ENCODE results near the gene ARHGAP26. TPM values are rescaled to one million over a fixed set of nuclear protein-coding genes. Genes with fewer than 3 reads are reported as not detected.
A peak's percentile ranks its signal among the peaks of the same experiment; 100 is the strongest.

ARHGAP26 gene
- total and polyA plus RNA-seq, 2 donors, result 15.1 to 16.2 TPM

DNA sequence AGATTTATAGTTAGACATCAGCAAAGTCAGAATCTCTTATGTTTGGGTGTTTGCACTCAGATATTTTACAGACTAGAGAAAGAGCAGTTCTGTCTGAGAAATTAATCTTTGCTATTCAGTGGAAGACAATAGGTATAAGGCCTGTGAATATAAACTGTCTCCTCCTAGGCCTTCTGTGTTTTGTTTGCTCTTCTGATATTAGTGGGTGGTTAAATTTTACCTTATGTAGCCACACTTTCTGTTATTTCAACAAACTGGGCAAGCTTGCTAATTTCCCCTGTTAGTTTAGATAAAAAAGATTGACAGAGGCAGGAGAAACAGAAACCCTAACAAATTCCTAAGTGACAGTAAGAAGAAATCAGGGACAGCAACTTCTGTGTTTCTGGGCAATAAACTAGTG, 141.6 kb downstream of the ARHGAP26 start:
- H3K4me1 ChIP-seq (ENCODE audit: control insufficient read depth in 2 of 2, insufficient read depth in 2 of 2, low read length in 2 of 2), result peaks cover 7 to 12% of the 10 kb centered on the region in 2 donors
- H3K9me3 ChIP-seq (ENCODE audit: control insufficient read depth in 2 of 2, insufficient read depth in 1 of 2, low read length in 1 of 2), result no peaks in the 10 kb centered on the region
- peaks cover 15 to 37% of the 10 kb centered on the region in 2 donors for H3K36me3 ChIP-seq (ENCODE audit: control insufficient read depth in 2 of 2, insufficient read depth in 2 of 2, low read length in 1 of 2)
- H3K4me3 ChIP-seq (ENCODE audit: low read length in 2 of 2), result no peak overlapping the region
- no peaks in the 10 kb centered on the region for H3K27me3 ChIP-seq (ENCODE audit: control insufficient read depth in 2 of 2, insufficient read depth in 1 of 2, low read length in 1 of 2)
- DNase-seq (ENCODE audit: low read depth in 6 of 9, low spot score in 9 of 9), result no peak
- H3K27ac ChIP-seq (ENCODE audit: low read depth in 1 of 2, low read length in 1 of 2), result no peak overlapping the region

DNA sequence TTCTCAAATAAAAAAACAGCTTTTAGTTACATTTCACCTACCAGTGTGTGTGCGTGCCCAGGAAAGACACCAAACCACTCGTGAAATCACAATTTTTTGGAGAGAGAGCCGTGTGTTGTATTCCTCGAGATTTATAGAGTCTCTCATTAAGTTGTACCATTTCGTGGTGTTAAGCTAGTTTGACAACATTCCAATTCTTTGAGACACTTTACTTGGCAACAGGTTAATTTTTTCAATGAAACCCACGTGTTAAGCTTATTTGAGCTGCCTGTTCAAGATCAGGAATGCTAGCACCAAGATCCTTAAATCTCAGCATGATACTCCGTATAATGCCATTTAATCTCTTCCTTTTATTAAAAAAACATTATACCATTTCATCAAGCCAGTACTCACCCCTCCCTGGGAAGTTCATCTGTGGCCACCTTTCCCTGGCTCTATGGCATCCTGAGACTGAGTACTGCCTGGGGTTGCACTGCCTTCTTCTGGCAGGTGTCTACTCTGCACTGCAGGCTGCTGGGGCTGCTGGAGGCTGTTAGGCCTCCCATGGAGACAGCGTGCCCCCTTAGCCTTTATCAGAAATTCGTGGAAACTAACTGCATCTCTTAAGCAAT, 143.7 kb downstream of the ARHGAP26 start:
- H3K9me3 ChIP-seq (ENCODE audit: control insufficient read depth in 2 of 2, insufficient read depth in 1 of 2, low read length in 1 of 2), result no peaks in the 10 kb centered on the region
- H3K4me1 ChIP-seq (ENCODE audit: control insufficient read depth in 2 of 2, insufficient read depth in 2 of 2, low read length in 2 of 2), result peaks cover 0 to 4% of the 10 kb centered on the region in 2 donors
- no peak overlapping the region for H3K4me3 ChIP-seq (ENCODE audit: low read length in 2 of 2)
- H3K27me3 ChIP-seq (ENCODE audit: control insufficient read depth in 2 of 2, insufficient read depth in 1 of 2, low read length in 1 of 2), result no peaks in the 10 kb centered on the region
- H3K27ac ChIP-seq (ENCODE audit: low read depth in 1 of 2, low read length in 1 of 2), result no peak overlapping the region
- WGBS, result 96% methylated on average over 9 of the region's 9 CpGs
- DNase-seq (ENCODE audit: low read depth in 6 of 9, low spot score in 9 of 9), result no peak
- H3K36me3 ChIP-seq (ENCODE audit: control insufficient read depth in 2 of 2, insufficient read depth in 2 of 2, low read length in 1 of 2), result peaks cover 16 to 25% of the 10 kb centered on the region in 2 donors

DNA sequence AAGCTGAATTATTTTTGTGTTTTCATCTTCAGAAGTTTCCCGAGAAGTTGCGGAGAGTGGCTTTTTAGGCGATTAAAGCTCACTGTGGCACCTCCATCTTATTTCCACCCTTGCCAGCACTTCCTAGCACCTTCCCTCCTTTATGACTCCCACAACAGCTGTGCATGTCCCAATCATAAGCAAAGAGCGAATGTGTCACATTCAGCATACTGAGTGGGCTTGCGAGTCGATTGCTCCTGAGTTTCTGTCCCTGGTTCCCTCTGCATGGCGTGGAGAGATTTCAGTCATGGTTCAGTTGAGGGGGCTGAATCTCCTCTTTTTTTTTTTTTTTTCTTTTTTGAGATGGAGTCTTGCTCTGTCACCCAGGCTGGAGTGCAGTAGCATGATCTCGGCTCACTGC, 144.9 kb downstream of the ARHGAP26 start:
- Histone ChIP-seq H3K4me3 (ENCODE audit: low read length in 2 of 2) (no peak overlapping the region), H3K4me1 (ENCODE audit: control insufficient read depth in 2 of 2, insufficient read depth in 2 of 2, low read length in 2 of 2) (peaks cover 0 to 4% of the 10 kb centered on the region in 2 donors), H3K27me3 (ENCODE audit: control insufficient read depth in 2 of 2, insufficient read depth in 1 of 2, low read length in 1 of 2) (no peaks in the 10 kb centered on the region), H3K36me3 (ENCODE audit: control insufficient read depth in 2 of 2, insufficient read depth in 2 of 2, low read length in 1 of 2) (peaks cover 16 to 28% of the 10 kb centered on the region in 2 donors), H3K9me3 (ENCODE audit: control insufficient read depth in 2 of 2, insufficient read depth in 1 of 2, low read length in 1 of 2) (no peaks in the 10 kb centered on the region), H3K27ac (ENCODE audit: low read depth in 1 of 2, low read length in 1 of 2) (no peak overlapping the region)
- no peak for DNase-seq (ENCODE audit: low read depth in 6 of 9, low spot score in 9 of 9)
- 91% methylated on average over 8 of the region's 8 CpGs for WGBS

DNA sequence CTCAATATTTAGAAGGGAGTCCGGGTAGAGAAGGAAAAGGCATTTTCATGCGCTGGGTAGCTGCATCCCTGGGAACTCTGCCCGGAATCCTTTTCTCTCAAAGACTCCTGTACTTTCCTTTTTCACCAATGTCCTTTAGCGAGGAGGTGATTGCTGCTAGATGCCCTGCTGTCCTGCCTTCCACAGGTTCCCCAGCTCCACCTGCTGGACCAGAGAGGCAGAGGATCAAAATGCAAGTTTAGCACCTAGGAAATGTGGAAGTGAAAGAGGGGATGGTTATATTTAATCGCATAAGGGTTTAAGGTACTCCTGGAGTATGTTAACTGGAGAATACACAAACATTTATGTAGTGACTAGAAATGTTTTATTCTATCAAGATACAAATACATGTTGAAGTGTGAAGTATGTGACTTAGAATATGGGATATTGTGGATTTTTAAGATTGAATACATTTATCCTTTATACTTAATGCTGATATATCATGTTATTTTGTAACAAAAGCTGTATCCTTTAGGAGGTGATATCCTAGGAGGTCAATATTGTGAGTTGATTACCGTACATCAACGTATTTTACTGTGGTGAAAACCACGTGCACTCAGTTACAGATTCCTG, 145.7 kb downstream of the ARHGAP26 start:
- DNase-seq (ENCODE audit: low read depth in 6 of 9, low spot score in 9 of 9), result peak in 2 of 9 donors; percentile 14 to 37

DNA sequence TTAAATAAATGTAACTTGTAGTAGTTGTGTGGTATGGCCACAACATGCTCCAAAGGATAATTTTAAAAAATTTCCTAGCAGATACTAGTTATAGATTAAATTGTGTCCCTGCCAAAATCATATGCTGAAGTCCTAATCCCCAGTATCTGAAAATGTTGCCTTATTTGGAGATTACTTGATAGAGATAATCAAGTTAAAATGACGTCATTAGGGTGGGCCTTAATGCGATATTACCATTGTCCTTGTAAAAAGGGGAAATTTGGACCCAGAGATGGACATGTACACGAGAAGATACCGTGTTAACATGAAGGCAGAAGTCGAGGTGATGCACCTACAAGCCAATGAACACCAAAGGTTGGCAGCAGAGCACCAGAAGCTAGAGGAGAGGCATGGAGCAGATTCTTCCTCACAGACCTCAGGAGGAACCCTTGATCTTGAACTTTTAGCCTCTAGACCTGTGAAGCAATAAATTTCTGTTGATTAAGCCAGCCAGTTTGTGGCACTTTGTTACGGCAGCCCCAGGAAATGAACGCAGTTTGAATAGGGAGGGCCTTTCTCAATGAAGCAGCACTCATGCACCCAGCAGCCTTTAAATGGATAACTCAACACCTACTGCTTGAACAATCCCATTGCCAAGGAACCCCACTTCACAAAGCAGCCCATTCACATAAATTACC, 148.9 kb downstream of the ARHGAP26 start:
- Histone ChIP-seq H3K36me3 (ENCODE audit: control insufficient read depth in 2 of 2, insufficient read depth in 2 of 2, low read length in 1 of 2) (peaks cover 4 to 6% of the 10 kb centered on the region in 2 donors), H3K27ac (ENCODE audit: low read depth in 1 of 2, low read length in 1 of 2) (no peak overlapping the region), H3K4me1 (ENCODE audit: control insufficient read depth in 2 of 2, insufficient read depth in 2 of 2, low read length in 2 of 2) (peaks cover 0 to 4% of the 10 kb centered on the region in 2 donors), H3K9me3 (ENCODE audit: control insufficient read depth in 2 of 2, insufficient read depth in 1 of 2, low read length in 1 of 2) (no peaks in the 10 kb centered on the region), H3K27me3 (ENCODE audit: control insufficient read depth in 2 of 2, insufficient read depth in 1 of 2, low read length in 1 of 2) (no peaks in the 10 kb centered on the region), H3K4me3 (ENCODE audit: low read length in 2 of 2) (no peak overlapping the region)
- no peak for DNase-seq (ENCODE audit: low read depth in 6 of 9, low spot score in 9 of 9)
- WGBS, result 92% methylated on average over 7 of the region's 7 CpGs

More for the DNA sequence above, 145.7 kb downstream of the ARHGAP26 start:
- 93% methylated on average over 8 of the region's 8 CpGs for WGBS
- H3K9me3 ChIP-seq (ENCODE audit: control insufficient read depth in 2 of 2, insufficient read depth in 1 of 2, low read length in 1 of 2), result no peaks in the 10 kb centered on the region
- H3K4me3 ChIP-seq (ENCODE audit: low read length in 2 of 2), result no peak overlapping the region
- no peaks in the 10 kb centered on the region for H3K27me3 ChIP-seq (ENCODE audit: control insufficient read depth in 2 of 2, insufficient read depth in 1 of 2, low read length in 1 of 2)
- H3K27ac ChIP-seq (ENCODE audit: low read depth in 1 of 2, low read length in 1 of 2), result no peak overlapping the region
- peaks cover 15 to 24% of the 10 kb centered on the region in 2 donors for H3K36me3 ChIP-seq (ENCODE audit: control insufficient read depth in 2 of 2, insufficient read depth in 2 of 2, low read length in 1 of 2)
- peaks cover 0 to 4% of the 10 kb centered on the region in 2 donors for H3K4me1 ChIP-seq (ENCODE audit: control insufficient read depth in 2 of 2, insufficient read depth in 2 of 2, low read length in 2 of 2)

DNA sequence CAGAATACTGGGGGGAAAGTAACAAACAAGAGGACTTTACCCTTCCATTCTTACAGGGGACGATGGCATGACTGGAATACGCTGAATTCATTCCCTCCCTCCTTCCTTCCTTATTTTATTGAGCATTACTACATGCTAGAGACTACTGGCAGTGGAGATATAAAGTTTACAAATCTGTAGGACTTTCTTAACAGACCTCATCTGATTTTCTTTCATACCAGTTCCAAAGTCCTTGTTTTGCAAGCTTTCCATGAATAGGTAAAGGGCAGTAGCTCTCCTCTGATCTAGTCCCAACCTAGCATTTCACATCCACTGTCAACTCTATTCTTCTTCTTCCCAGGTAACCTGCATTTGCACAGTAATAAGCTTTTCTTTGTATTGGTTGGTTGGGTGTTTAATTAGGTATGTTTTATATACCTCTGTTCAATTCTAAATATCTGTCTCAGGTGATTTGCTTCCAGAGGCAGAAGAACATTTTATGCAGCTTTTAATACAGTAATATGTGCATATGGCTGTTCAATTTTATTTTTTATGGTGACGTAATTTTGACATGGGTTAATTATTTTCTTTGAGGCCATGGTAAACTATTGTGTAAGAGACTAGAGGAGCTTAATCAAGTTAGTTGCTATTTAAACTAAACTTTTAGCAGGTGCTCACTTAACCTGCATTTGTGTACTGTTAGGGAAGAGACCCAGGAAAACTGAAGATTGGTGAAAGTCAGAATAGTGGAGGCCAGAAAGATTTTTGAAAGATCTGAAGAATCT, 150.9 kb downstream of the ARHGAP26 start:
- H3K4me3 ChIP-seq (ENCODE audit: low read length in 2 of 2), result no peak overlapping the region
- WGBS, result over 99% methylated on average over 3 of the region's 3 CpGs
- H3K27me3 ChIP-seq (ENCODE audit: control insufficient read depth in 2 of 2, insufficient read depth in 1 of 2, low read length in 1 of 2), result no peaks in the 10 kb centered on the region
- H3K9me3 ChIP-seq (ENCODE audit: control insufficient read depth in 2 of 2, insufficient read depth in 1 of 2, low read length in 1 of 2), result no peaks in the 10 kb centered on the region
- H3K4me1 ChIP-seq (ENCODE audit: control insufficient read depth in 2 of 2, insufficient read depth in 2 of 2, low read length in 2 of 2), result no peaks in the 10 kb centered on the region
- peaks cover 3 to 4% of the 10 kb centered on the region in 2 donors for H3K36me3 ChIP-seq (ENCODE audit: control insufficient read depth in 2 of 2, insufficient read depth in 2 of 2, low read length in 1 of 2)
- no peak for DNase-seq (ENCODE audit: low read depth in 6 of 9, low spot score in 9 of 9)
- H3K27ac ChIP-seq (ENCODE audit: low read depth in 1 of 2, low read length in 1 of 2), result no peak overlapping the region

DNA sequence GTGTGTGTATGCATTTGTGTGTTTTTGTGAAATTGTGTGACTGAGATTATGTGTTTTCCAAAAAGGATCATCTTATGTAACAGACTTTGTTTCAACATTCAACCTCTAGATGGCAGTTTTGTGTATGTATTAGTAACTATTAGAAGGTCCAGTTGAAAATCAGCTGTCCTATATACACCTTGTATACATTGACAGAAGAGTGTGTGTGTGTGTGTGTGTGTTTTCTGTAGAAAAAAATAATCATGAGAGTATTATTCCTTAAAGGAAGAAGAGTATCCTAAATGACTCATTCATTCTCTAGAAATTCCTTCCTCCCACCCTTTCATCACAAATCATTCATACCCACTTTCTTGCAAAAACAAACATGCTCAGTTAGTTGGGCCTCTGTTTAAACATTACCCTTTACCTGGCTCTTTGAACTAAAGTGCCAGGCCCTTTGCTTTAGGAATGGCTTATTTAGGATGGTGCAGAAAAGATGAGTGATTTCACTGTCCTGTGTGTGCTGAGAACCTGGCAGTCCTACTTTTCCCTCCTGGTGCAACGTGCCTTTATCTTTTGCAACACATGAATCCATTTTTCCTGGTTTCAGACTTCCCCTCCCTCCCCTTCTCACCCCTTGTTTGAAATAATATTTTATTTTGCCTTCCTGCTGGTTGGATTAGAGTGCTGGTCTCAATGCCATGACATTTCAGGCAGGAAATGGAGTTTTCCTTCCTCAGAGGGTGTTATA, 152.2 kb downstream of the ARHGAP26 start:
- no peaks in the 10 kb centered on the region for H3K27me3 ChIP-seq (ENCODE audit: control insufficient read depth in 2 of 2, insufficient read depth in 1 of 2, low read length in 1 of 2)
- no peaks in the 10 kb centered on the region for H3K9me3 ChIP-seq (ENCODE audit: control insufficient read depth in 2 of 2, insufficient read depth in 1 of 2, low read length in 1 of 2)
- peaks cover 0 to 3% of the 10 kb centered on the region in 2 donors for H3K36me3 ChIP-seq (ENCODE audit: control insufficient read depth in 2 of 2, insufficient read depth in 2 of 2, low read length in 1 of 2)
- 97% methylated on average over 1 of the region's 1 CpG for WGBS
- no peak overlapping the region for H3K4me3 ChIP-seq (ENCODE audit: low read length in 2 of 2)
- H3K27ac ChIP-seq (ENCODE audit: low read depth in 1 of 2, low read length in 1 of 2), result no peak overlapping the region
- H3K4me1 ChIP-seq (ENCODE audit: control insufficient read depth in 2 of 2, insufficient read depth in 2 of 2, low read length in 2 of 2), result no peaks in the 10 kb centered on the region
- no peak for DNase-seq (ENCODE audit: low read depth in 6 of 9, low spot score in 9 of 9)

DNA sequence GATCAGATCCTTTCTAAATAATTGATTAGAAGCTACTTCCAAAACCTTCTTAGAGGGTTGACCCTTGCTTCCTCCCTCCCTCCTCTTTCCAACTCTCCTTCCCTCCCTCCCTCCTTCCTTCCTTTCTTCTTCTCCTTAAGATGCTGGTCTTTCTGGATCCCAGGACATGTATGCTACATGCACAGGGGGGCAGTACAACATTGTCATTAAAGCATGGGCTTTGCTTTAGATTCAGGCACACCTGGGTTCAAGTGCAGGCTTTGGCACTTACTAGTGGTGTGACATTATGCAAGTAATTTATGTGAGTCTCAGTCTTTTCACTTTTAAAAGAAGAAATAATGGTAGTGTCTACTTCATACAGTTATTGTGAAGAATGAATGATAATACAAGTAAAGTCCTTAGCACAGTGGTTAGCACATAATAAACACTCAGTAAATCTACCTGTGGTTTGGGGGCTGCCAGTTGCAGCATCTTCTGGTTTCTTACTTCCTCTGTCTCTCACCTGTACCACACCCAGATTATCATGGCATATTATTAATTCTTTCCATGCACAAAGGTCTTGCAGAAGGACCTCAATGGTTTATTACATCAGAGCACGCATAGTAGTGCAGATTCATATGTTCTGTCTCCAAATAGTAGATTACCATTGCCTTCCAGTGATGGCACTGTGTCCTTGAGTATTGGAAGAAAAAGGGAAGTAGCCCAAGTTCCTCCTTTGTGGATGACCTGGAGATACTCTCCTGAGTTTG, 154.1 kb downstream of the ARHGAP26 start:
- Histone ChIP-seq H3K36me3 (ENCODE audit: control insufficient read depth in 2 of 2, insufficient read depth in 2 of 2, low read length in 1 of 2) (peaks cover 0 to under 1% of the 10 kb centered on the region in 2 donors), H3K4me3 (ENCODE audit: low read length in 2 of 2) (no peak overlapping the region), H3K4me1 (ENCODE audit: control insufficient read depth in 2 of 2, insufficient read depth in 2 of 2, low read length in 2 of 2) (no peaks in the 10 kb centered on the region), H3K27me3 (ENCODE audit: control insufficient read depth in 2 of 2, insufficient read depth in 1 of 2, low read length in 1 of 2) (no peaks in the 10 kb centered on the region), H3K27ac (ENCODE audit: low read depth in 1 of 2, low read length in 1 of 2) (no peak overlapping the region), H3K9me3 (ENCODE audit: control insufficient read depth in 2 of 2, insufficient read depth in 1 of 2, low read length in 1 of 2) (no peaks in the 10 kb centered on the region)
- whole genome bisulfite sequencing, result 99% methylated on average over 1 of the region's 1 CpG
- no peak for DNase-seq (ENCODE audit: low read depth in 6 of 9, low spot score in 9 of 9)
